A549 (cell line): ENCODE results near the gene WDR18. TPM values are rescaled to one million over a fixed set of nuclear protein-coding genes. Genes with fewer than 3 reads are reported as not detected.

Source experiments
- ATAC-seq, 2 experiments: fragments of 200-7000 bp in 1 of 2; fragments of >200 bp in 1 of 2; cut with Nextera tagmentation in 1 of 2; cut with Tn5 transposase in 1 of 2; 3 replicates each; pipeline versions ENCODE4 v1.8.0 to v1.9.1; 2018 to 2020; ENCODE audit warnings: mild to moderate bottlenecking in 1 of 2, moderate library complexity in 1 of 2
- CTCF ChIA-PET: fragments of 300-600 bp; sonication (Branson Sonifier 250); formaldehyde crosslinking; extraction: SDS; loops from one replicate; lab custom pipeline; 2021; ENCODE audit warnings: antibody characterized with exemption, inconsistent platforms; lab: Yijun Ruan, JAX
- POLR2A ChIA-PET: fragments of 350-600 bp; formaldehyde crosslinking; extraction: SDS; loops from one replicate; lab custom pipeline; 2021; ENCODE audit warnings: antibody characterized with exemption, inconsistent platforms; lab: Yijun Ruan, JAX
- DNase-seq, 2 experiments: peaks; one replicate each; pipeline versions ENCODE4 v3.0.0 to v3.0.0-alpha.2; 2011 to 2016; ENCODE audit warnings: low read depth in 1 of 2, low spot score in 1 of 2
- FAIRE-seq: peaks from 2 replicates; lab custom pipeline; 2011; peaks lifted over from hg19 to GRCh38; lab: Jason Lieb, UNC
- H3K27ac ChIP-seq, 2 experiments: fragments of >200 bp; sonication (Bioruptor Twin); formaldehyde crosslinking; 3 replicates each; pipeline ENCODE4 v1.5.1; 2016 to 2017
- H3K4me1 ChIP-seq: fragments of >200 bp; sonication (Bioruptor Twin); formaldehyde crosslinking; 3 replicates; pipeline ENCODE4 v1.6.1; 2016
- H3K4me2 ChIP-seq: fragments of >200 bp; sonication (Bioruptor Twin); formaldehyde crosslinking; 3 replicates; pipeline ENCODE4 v1.6.1; 2016
- H3K4me3 ChIP-seq: fragments of >200 bp; sonication (Bioruptor Twin); formaldehyde crosslinking; 3 replicates; pipeline ENCODE4 v1.5.1; 2016
- H3K9me3 ChIP-seq: fragments of >200 bp; sonication (Bioruptor Twin); formaldehyde crosslinking; 3 replicates; pipeline ENCODE4 v1.6.1; 2016
- ATOH8 ChIP-seq: fragments of 250-450 bp; sonication (Bioruptor Pico); IDR thresholded peaks from 2 replicates; pipeline ENCODE4 v1.5.0; 2020; ENCODE audit warnings: low read depth, mild to moderate bottlenecking, moderate library complexity
- BHLHE40 ChIP-seq: IDR thresholded peaks from 2 replicates; pipeline ENCODE4 v1.6.1; 2012; ENCODE audit warnings: low read depth, low read length, inconsistent platforms
- CBX2 ChIP-seq: fragments of 200-600 bp; sonication (generic); IDR thresholded peaks from 2 replicates; pipeline ENCODE4 v1.6.1; 2016; ENCODE audit warnings: low read depth, mild to moderate bottlenecking, borderline replicate concordance
- CEBPB ChIP-seq, 2 experiments: fragments of >200 bp in 1 of 2; sonication (Bioruptor Twin) in 1 of 2; formaldehyde crosslinking in 1 of 2; IDR thresholded peaks; 2 replicates each; pipeline ENCODE4 v1.6.1; 2012 to 2016
- CTCF ChIP-seq: fragments of >200 bp; sonication (Bioruptor Twin); formaldehyde crosslinking; IDR thresholded peaks from 3 replicates; pipeline ENCODE4 v1.5.1; 2016
- EP300 ChIP-seq, 2 experiments: fragments of >200 bp; sonication (Bioruptor Twin); formaldehyde crosslinking; IDR thresholded peaks; 2 replicates in 1 of 2; 3 replicates in 1 of 2; pipeline ENCODE4 v1.6.1; 2016 to 2017
- FOSL2 ChIP-seq, 2 experiments: fragments of 450-650 bp in 1 of 2; fragments of >200 bp in 1 of 2; sonication (Bioruptor Twin) in 1 of 2; formaldehyde crosslinking; IDR thresholded peaks; 2 replicates each; pipeline versions ENCODE4 v1.5.0 to v1.6.1; 2016 to 2020; ENCODE audit warnings: mild to moderate bottlenecking in 1 of 2, moderate library complexity in 1 of 2
- HEYL ChIP-seq: fragments of 250-450 bp; sonication (Bioruptor Pico); IDR thresholded peaks from 2 replicates; pipeline ENCODE4 v1.8.0; 2021; ENCODE audit warnings: mild to moderate bottlenecking, moderate library complexity
- HOXA7 ChIP-seq: fragments of 250-450 bp; sonication (Bioruptor Pico); IDR thresholded peaks from 2 replicates; pipeline ENCODE4 v1.5.0; 2020; ENCODE audit warnings: mild to moderate bottlenecking, moderate library complexity
- HOXB5 ChIP-seq: fragments of 250-450 bp; sonication (Bioruptor Pico); IDR thresholded peaks from 2 replicates; pipeline ENCODE4 v1.5.0; 2020; ENCODE audit warnings: mild to moderate bottlenecking, moderate library complexity
- KDM1A ChIP-seq: fragments of 200-600 bp; sonication (generic); IDR thresholded peaks from 2 replicates; pipeline ENCODE4 v1.6.1; 2016; ENCODE audit warnings: low read depth, mild to moderate bottlenecking
- MAFK ChIP-seq: fragments of 450-650 bp; IDR thresholded peaks from 2 replicates; pipeline ENCODE4 v1.6.1; 2014; ENCODE audit not compliant: partially characterized antibody
- MAZ ChIP-seq: fragments of 150-350 bp; IDR thresholded peaks from 2 replicates; pipeline ENCODE4 v1.6.1; 2014; ENCODE audit warnings: antibody characterized with exemption, low read depth, low read length, borderline replicate concordance
- MYC ChIP-seq: IDR thresholded peaks from 2 replicates; pipeline ENCODE4 v1.6.1; 2012; ENCODE audit warnings: mild to moderate bottlenecking, inconsistent platforms, low read length, improper control_type of control experiment, borderline replicate concordance
- NR3C1 ChIP-seq: fragments of >200 bp; sonication (Bioruptor Twin); formaldehyde crosslinking; IDR thresholded peaks from 3 replicates; pipeline ENCODE4 v1.6.1; 2017
- PHF8 ChIP-seq: fragments of 200-600 bp; sonication (generic); IDR thresholded peaks from 2 replicates; pipeline ENCODE4 v1.6.1; 2016; ENCODE audit warnings: low read depth, mild to moderate bottlenecking, antibody characterized with exemption, moderate library complexity, borderline replicate concordance
- POLR2AphosphoS2 ChIP-seq: conservative IDR thresholded peaks from 2 replicates; pipeline ENCODE4 v1.6.1; 2012; ENCODE audit warnings: low read length, improper control_type of control experiment, inconsistent platforms
- RAD21 ChIP-seq, 2 experiments: fragments of >200 bp in 1 of 2; sonication (Bioruptor Twin) in 1 of 2; formaldehyde crosslinking in 1 of 2; IDR thresholded peaks in 1 of 2; conservative IDR thresholded peaks in 1 of 2; 2 replicates in 1 of 2; 3 replicates in 1 of 2; pipeline ENCODE4 v1.6.1; 2012 to 2018; ENCODE audit warnings: inconsistent platforms in 1 of 2
- RCOR1 ChIP-seq: fragments of 150-350 bp; IDR thresholded peaks from 2 replicates; pipeline ENCODE4 v1.6.1; 2014; ENCODE audit warnings: antibody characterized with exemption, low read length, low read depth
- RNF2 ChIP-seq: fragments of 200-600 bp; sonication (generic); IDR thresholded peaks from 2 replicates; pipeline ENCODE4 v1.6.1; 2016; ENCODE audit warnings: low read depth, mild to moderate bottlenecking, antibody characterized with exemption, moderate library complexity, borderline replicate concordance
- SREBF2 ChIP-seq: fragments of 450-650 bp; IDR thresholded peaks from 2 replicates; pipeline ENCODE4 v1.6.1; 2014; ENCODE audit warnings: mild to moderate bottlenecking, moderate library complexity
- ZFP36 ChIP-seq: fragments of 450-650 bp; IDR thresholded peaks from 2 replicates; pipeline ENCODE4 v1.6.1; 2014; ENCODE audit warnings: borderline replicate concordance; ENCODE audit not compliant: partially characterized antibody
- ZNF302 ChIP-seq: fragments of 250-450 bp; sonication (Bioruptor Pico); IDR thresholded peaks from 2 replicates; pipeline ENCODE4 v1.9.0; 2021; ENCODE audit warnings: inconsistent platforms, mild to moderate bottlenecking, moderate library complexity
- ZSCAN20 ChIP-seq: fragments of 250-450 bp; sonication (Bioruptor Pico); IDR thresholded peaks from 2 replicates; pipeline ENCODE4 v1.8.0; 2022; ENCODE audit warnings: mild to moderate bottlenecking, moderate library complexity
- WGBS: methylation state at CpG from one replicate; pipeline ENCODE4 v1.1.6; 2017; ENCODE audit errors: missing lambda C conversion rate; 5-methylcytosine and 5-hydroxymethylcytosine counted together
- polyA plus RNA-seq, 4 experiments: library from polyadenylated mRNA; depleted of rRNA in 3 of 4; stranded (reverse); fragments of >200 nt; fragmentation: RNase III in 1 of 4; extraction: RNeasy Plus Mini Kit Qiagen cat#74134 plus additional on column Dnase treatment in 1 of 4; gene quantifications; 2 replicates in 3 of 4; 3 replicates in 1 of 4; pipeline ENCODE4 v1.2.3, GENCODE V29; 2011 to 2017
- TF ChIP-seq, protein P1 (sequence below): IDR thresholded peaks from 2 replicates; pipeline ENCODE4 v1.6.1; 2012

WDR18 gene
- polyA plus RNA-seq, 2 of the 4 experiments (the other 2 are of a cell fraction), result 23.8 to 48.9 TPM

GRCh38 chr19:958967-959855, 24.9 kb upstream of the WDR18 start:
- H3K4me3 ChIP-seq, result no peak overlapping the region
- H3K4me2 ChIP-seq, result peak overlapping the region; percentile 51
- FAIRE-seq (no peak), DNase-seq (peak; percentile 79 to 81), ATAC-seq (peak; percentile 83 to 89)
- ChIA-PET POLR2A (no interaction called here), CTCF (interaction anchor here (1.1 to 1.4 kb wide), 2 partner anchors 11 to 22 kb away, joined by 3 to 5 read pairs; no protein-coding TSS in a partner anchor)
- H3K9me3 ChIP-seq, result no peaks in the 10 kb centered on the region
- peaks cover 40% of the 10 kb centered on the region for H3K4me1 ChIP-seq
- 72% methylated on average over 22 of the region's 36 CpGs for WGBS
- no peak for TF ChIP-seq MAZ
- TF ChIP-seq FOSL2 (IDR thresholded peaks at IDR 0.05), result peak; percentile 23; the same call in 1 of the 2 replicates
- TF ChIP-seq FOSL2 (CRISPR knock-in tag; IDR thresholded peaks at IDR 0.05), result peak; percentile 83
- no peak for TF ChIP-seq RAD21 (conservative IDR thresholded peaks at IDR 0.05 in 1 of 2, IDR thresholded peaks at IDR 0.05 in 1 of 2)
- TF ChIP-seq HOXA7 (CRISPR knock-in tag), result no peak
- TF ChIP-seq, protein P1, sequence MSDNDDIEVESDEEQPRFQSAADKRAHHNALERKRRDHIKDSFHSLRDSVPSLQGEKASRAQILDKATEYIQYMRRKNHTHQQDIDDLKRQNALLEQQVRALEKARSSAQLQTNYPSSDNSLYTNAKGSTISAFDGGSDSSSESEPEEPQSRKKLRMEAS, result peak; percentile 67
- no peak for TF ChIP-seq MAFK
- no peak for TF ChIP-seq SREBF2
- TF ChIP-seq ZFP36, result no peak
- TF ChIP-seq BHLHE40, result 0 out of 2 replicates have a peak, but pooled peaks have one; percentile 28
- TF ChIP-seq CEBPB (IDR thresholded peaks at IDR 0.05), result peak in 1 of 2 experiments; percentile 63; a peak in 2 of 4 replicates
- no peak for TF ChIP-seq NR3C1
- no peak for TF ChIP-seq MYC
- TF ChIP-seq POLR2AphosphoS2, result no peak
- H3K27ac ChIP-seq, result peak overlapping the region; percentile 48 to 50; a peak in 5 of 6 replicates

DNA sequence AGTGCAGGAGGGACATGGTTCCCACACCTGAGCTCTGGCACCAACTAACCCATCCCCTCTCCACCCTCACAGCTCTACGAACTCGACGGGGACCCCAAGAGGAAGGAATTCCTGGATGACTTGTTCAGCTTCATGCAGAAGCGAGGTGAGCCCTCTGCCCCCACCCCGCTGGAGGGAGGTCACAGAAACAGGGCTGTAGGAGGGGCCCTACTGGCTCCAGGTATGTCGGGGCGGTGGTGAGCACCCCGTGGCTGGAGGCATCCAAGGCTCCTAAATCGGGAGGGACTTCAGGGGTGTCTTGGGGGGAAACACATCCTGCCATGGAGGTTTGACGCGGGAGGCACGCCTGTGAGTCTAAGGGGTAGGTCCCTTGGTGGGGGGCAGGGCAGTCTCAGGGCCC, 24.1 kb upstream of the WDR18 start:
- H3K4me1 ChIP-seq, result peaks cover 40% of the 10 kb centered on the region
- TF ChIP-seq MAFK (no peak), ATOH8 (CRISPR knock-in tag) (no peak), KDM1A (no peak), PHF8 (no peak), ZNF302 (CRISPR knock-in tag) (no peak)
- TF ChIP-seq, all 56 proteins: peak for 0
- Histone ChIP-seq H3K4me3 (no peak overlapping the region), H3K4me2 (no peak overlapping the region), H3K27ac (peak overlapping the region in 1 of 2 experiments; percentile 50; a peak in 3 of 6 replicates), H3K9me3 (no peaks in the 10 kb centered on the region)
- CTCF ChIA-PET, result interaction anchor here (1.1 to 1.4 kb wide), 2 partner anchors 11 to 21 kb away, joined by 3 to 5 read pairs; no protein-coding TSS in a partner anchor
- POLR2A ChIA-PET, result no interaction called here
- FAIRE-seq, result no peak
- peak in 1 of 2 experiments; percentile 44 for DNase-seq
- peak; percentile 19 to 33; a peak in 3 of 6 replicates for ATAC-seq
- 69% methylated on average over 9 of the region's 12 CpGs for WGBS

DNA sequence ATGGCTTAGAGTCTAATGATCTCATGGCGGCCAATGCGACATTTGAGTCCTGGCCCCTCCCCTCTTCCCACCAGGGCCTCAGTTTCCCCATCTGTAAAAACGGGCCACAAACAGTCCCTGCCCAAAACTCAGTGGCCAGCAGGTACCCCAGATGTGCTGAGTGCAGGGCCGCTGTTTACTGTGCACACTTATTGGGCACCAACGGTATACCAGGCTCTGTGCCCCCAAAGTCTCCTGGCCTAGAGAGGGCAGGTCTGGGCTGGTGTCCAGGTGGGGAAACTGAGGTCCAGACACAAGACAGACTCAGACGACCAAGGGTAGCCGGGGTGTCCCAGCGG, 23.6 kb upstream of the WDR18 start:
- POLR2A ChIA-PET, result no interaction called here
- H3K4me1 ChIP-seq, result peaks cover 40% of the 10 kb centered on the region
- 81% methylated on average over 3 of the region's 8 CpGs for WGBS
- FAIRE-seq (no peak), DNase-seq (no peak), ATAC-seq (no peak)
- no peak overlapping the region for H3K4me2 ChIP-seq
- CTCF ChIA-PET, result interaction anchor here (0.6 to 1.4 kb wide), 3 partner anchors 10 to 31 kb away, joined by 3 to 5 read pairs (median 4); no protein-coding TSS in a partner anchor
- no peak overlapping the region for H3K4me3 ChIP-seq
- TF ChIP-seq HOXB5 (CRISPR knock-in tag) (no peak), RCOR1 (no peak), SREBF2 (no peak), ZSCAN20 (CRISPR knock-in tag) (no peak), BHLHE40 (no peak), EP300 (IDR thresholded peaks at IDR 0.05) (no peak), HEYL (no peak), CEBPB (IDR thresholded peaks at IDR 0.05) (no peak), HOXA7 (CRISPR knock-in tag) (no peak), KDM1A (no peak), CTCF (no peak), CBX2 (no peak), RNF2 (no peak)
- H3K27ac ChIP-seq, result no peak overlapping the region
- H3K9me3 ChIP-seq, result no peaks in the 10 kb centered on the region
